ENCODE data around the gene SLC25A20.
A peak's percentile ranks its signal among the peaks of the same experiment; 100 is the strongest.

SLC25A20 gene

DNA sequence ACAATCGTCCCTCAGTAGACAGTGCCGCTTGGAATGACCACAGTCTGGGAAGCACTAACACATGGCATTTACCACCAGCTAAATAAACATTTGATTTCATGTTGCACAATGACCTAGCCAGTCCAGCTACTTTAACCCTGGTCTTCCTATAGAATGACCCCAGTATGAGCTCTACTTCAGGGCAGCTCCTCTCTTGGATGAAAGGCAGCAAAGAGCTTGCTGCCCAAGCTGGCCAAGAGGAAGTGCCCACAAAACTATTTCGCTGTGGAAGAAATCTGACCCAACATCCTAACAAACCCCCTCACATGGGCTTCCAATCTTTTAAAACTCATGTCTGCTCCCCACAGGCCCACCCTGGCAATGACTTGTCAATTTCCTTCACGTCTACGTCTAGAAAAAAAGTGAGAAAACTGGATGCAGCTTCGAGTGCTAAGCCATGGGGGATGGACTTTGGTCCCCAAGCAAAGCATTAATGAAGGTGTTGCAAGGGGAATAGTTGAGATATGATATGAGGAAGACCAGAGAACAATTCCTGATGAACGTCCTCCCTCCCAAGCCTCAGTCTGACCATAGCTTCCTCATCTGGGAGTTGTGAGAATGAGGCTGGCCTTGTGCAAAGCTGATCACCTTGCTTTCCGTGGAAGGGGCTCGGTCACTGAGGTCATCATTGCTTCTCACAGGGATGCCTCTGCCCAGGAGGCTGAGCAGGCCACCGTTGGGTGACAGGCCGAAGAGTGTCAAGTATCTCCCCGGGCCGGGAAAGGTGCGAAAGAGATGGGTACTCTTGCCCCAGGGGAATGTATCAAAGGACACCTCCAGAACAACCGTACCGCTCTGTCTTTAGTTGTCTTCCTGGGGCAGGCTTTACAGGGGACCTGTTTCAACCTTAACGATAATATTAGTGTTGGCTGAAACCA lies 964 bp downstream of the SLC25A20 start:
- no peak for DNase-seq (ENCODE audit: low spot score)

DNA sequence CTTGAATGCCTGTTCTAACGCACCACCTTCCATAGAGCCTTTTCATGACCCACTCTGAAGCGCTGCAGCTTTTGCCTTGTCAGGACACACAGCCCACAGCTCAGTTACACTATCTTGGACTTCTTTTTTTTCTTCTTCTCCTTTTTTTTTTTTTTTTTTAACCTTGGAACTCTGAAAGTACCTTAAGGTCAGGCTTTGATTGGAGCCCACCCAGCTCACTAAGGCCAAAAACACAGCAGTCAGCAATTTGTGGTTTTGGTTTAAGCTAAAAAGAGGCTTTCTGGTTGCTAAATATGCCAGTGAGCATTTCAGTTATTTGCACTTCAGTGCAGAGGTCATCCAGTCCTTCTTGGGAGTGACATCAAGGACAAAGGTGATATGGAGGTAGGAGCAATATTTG lies 1.7 kb downstream of the SLC25A20 start:
- no peak for DNase-seq (ENCODE audit: low spot score)

DNA sequence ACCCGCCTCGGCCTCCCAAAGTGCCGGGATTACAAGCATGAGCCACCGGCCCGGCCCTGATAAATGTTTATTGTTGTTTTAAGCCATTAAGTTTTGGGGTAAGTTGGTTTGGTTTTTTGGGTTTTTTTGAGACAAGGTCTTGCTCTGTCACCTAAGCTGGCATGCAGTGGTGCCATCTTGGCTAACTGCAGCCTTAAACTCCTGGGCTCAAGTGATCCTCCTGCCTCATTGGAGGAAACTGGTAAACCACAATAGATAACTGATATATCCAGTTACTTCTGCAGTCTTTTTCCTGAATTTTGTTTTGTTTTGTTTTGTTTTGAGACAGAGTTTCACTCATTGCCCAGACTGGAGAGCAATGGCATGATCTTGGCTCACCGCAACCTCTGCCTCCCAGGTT lies 4.2 kb downstream of the SLC25A20 start:
- DNase-seq (ENCODE audit: low spot score): no peak

DNA sequence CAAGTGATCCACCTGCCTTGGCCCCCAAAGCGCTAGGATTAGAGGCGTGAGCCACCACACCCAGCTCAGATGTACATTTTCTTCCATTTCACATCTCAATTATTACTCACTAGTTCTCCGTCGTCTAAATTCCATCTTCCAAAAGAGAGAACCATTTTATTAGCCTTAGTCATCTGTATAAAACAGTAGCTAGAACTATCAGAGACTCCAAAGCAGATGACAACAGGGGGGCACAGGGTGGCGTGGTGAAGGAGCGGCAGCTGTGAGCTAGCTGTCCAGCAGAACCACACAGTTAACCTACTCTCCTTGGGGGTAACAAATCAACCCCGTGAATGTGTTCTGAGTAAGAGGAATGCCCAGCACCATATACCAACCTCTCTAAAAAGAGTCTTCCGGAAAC lies 7.1 kb downstream of the SLC25A20 start:
- no peak for DNase-seq (ENCODE audit: low spot score)

DNA sequence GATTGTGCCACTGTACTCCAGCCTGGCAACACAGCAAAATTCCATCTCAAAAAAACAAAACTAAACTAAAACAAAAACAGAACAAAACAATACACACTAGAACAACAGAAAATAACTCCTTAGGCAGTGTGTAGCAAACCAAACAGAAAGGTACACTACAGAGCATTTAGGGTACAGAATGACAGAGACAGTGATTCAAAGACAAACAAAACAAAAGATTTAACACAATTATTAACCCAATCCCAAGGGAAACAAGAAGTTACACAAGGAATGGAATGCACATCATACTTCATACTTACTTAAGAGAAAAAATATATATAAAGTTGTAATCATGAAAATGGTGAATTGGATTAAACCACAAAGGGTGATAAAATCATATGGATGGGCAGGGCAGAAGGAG lies 12.9 kb downstream of the SLC25A20 start:
- DNase-seq (ENCODE audit: low spot score): no peak

DNA sequence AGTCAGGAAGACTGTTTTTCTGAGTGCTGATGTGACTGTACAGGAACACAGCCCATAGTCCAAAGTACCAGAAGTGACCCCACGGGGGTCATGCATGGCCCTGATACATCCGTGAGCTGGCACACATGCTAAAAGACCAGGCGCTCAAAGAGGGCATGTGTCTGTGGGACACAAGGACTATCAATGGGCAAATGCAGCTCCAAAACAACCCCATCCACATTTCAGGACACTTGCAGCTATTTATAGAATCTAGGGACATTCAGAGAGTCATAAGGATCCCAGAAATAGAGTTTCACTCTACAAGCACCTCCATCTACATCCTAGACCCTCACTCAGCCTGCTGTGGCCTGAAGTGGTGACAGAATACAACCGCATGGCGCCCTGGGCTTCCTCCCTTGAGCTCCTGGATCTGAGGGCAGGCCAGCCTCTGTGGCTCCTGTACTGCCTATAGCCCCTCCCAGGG lies 17.0 kb downstream of the SLC25A20 start:
- DNase-seq (ENCODE audit: low spot score): no peak

DNA sequence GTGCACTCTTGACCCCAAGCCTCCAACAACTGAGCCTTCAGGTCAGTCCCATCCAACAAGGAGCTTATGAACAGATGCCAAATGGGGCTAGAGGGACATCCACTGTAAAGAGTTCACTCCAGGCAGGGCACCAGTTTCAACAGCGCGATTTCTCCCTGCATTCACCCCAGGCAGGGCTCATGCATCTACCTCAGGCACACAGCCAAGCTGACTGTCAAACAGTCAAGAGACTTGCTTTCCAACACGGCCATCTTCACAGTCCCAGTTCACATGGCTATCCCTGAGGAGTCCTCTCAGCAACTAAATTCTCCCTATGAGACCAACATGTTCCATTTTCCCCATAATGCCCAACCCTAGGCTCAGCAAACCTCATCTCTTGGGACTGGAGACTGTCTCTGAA lies 17.7 kb downstream of the SLC25A20 start:
- no peak for DNase-seq (ENCODE audit: low spot score)

DNA sequence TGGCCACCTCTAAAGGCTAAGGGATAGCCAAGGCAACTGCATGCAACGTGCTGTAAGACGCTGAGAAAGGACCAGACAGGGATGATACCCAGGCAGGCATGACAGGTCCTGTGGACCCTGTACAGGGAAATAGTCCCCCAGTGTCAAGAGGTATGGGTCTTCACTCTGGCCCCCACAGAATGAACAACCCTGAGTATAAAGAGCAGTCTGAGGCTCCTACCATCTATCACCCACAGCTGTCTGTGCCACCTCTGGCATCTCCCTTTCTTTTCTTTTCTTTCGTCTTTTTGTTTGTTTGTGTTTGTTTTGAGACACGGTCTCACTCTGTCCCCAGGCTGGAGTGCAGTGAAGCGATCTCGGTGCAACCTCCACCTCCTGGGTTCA lies 18.7 kb downstream of the SLC25A20 start:
- no peak for DNase-seq (ENCODE audit: low spot score)

DNA sequence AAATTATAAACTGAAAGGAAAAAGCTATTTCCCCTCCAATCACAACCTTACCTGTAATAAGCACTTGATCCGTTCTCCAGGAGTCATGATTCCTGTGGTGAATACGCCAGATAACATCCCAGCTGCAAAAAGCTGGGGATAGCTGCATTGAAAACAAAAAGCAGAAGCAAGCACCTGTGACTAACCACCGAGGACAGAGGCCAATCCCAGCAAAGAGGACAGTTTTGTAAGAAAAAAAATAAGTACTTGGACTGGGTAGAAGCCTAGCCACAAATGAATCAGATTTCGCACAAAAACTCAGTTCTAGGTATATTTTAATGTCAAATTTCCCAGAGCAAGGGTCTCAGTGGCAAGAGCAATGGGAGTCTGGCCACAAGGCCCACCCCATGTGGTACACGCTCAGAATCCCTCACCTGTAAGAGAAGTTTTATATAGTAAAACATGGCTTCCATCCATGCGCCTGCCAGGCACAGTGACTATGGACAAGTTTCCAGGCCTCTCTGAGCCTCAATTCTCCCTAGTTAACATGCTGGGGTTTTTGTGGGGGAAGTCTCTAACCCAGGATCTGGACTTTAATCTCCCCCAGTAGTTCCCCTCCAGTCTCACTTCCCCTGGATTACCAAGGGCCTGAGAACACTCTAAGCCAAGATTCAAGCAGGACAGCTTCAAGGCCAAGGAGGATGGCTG lies 19.2 kb downstream of the SLC25A20 start:
- no peak for DNase-seq (ENCODE audit: low spot score)

DNA sequence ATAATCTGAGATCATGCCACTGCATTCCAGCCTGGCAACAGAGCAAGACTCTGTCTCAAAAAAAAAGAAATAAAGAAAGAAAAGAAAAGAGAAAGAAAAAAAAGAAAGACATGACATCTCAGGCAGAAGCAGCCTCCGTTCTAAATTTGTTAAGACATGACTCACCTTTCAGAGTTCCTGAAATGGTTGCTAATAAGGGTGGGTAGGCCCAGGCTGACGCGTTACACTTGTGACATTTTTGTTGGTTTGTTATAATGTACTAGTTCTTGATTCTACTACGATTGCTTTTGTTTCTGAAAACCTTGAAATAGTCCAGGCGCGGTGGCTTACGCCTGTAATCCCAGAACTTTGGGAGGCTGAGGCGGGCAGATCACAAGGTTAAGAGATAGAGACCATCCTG lies 21.0 kb downstream of the SLC25A20 start:
- no peak for DNase-seq (ENCODE audit: low spot score)

DNA sequence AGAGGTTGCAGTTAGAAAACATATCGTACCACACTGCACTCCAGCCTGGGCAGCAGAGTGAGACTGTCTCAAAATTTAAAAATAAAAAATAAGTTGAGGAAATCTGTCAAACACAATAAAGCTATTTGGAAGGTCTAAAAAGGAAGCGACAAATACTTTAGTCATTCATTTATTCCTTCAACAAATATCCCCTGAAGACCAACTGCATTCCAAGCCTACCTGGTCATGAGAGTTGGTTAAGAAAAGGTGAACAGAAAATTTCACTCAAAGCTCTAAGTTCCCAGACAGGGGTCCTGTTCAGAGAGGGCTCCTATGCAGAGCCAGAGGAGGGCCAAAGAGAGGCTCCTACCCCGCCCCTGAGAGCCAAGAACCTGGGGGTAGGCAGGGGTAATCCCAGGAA lies 35.6 kb downstream of the SLC25A20 start:
- DNase-seq (ENCODE audit: low spot score): no peak

DNA sequence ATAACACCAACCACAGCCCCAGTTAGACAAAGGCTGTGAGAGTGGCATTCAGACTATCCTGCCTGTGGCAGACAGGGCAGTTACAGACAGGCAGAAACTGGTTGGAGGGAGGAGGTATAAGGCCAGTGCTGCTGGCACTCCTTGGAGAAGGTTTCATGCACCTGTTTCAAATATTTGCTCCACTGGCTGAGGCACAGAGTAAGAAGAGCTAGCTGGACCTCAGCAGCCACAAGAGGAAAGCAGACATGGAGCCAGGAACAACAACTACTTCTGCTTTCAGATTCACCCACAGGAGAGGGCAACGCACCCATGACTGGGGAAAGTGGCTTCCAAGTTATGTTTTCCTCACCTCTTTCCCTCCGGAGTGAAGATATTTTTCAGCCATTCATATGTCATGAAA lies 39.5 kb downstream of the SLC25A20 start:
- no peak for DNase-seq (ENCODE audit: low spot score)

DNA sequence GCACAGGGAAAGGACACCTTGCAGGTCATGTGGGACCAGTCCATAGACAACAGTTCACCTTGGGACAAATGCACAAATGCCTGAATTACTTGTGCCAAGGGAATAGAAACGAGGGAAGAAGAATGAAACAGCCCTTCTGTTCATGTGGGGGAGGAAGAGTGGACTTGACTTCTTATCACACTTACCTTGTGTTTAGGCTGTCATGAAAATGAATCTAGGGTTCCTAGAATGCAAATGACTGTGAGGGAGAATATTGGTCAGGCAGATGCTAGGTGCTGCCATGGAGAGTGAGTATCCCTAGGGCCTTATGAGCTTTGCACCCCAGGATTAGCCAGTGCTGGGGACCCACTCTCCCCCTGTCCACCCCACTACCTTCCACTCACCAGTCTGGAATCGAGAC lies 40.0 kb downstream of the SLC25A20 start:
- no peak for DNase-seq (ENCODE audit: low spot score)

DNA sequence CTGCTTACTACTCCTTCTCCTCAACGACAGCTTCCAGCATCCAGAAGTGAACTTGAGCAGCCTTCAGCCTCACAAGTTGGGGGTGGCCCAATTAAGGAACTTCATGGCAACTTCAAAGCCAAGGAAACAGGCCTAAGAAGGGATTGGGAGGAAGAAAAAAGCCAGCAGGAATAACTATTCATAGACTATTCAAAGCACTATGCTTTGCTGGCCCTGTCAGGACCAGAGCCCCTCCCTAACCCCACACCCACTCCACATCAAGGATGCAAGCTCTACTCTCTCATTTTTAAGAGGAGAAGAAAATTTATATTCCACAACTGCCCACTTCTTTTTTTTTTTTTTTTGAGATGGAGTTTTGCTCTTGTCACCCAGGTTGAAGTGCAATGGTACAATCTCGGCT lies 41.0 kb downstream of the SLC25A20 start:
- DNase-seq (ENCODE audit: low spot score): no peak

DNA sequence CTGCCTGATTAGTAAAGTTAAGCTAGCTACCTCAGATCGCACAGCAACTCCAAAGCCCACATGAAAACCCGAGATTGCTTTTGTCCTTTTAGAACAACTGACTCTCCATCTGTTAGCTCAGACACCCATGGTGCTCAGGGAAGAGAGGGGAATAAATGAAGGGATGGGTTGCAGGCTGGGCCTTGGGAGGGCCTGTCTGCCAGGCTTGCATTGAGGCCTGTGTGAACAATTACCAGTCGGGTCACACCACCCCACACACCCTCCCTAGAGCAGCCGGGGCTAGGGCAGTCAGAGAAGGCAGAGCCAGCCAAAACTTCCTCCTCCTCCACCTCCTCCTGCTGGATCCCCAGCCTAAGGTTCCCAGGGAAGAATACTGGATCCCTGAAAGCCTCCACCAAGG lies 42.2 kb downstream of the SLC25A20 start:
- no peak for DNase-seq (ENCODE audit: low spot score)

DNA sequence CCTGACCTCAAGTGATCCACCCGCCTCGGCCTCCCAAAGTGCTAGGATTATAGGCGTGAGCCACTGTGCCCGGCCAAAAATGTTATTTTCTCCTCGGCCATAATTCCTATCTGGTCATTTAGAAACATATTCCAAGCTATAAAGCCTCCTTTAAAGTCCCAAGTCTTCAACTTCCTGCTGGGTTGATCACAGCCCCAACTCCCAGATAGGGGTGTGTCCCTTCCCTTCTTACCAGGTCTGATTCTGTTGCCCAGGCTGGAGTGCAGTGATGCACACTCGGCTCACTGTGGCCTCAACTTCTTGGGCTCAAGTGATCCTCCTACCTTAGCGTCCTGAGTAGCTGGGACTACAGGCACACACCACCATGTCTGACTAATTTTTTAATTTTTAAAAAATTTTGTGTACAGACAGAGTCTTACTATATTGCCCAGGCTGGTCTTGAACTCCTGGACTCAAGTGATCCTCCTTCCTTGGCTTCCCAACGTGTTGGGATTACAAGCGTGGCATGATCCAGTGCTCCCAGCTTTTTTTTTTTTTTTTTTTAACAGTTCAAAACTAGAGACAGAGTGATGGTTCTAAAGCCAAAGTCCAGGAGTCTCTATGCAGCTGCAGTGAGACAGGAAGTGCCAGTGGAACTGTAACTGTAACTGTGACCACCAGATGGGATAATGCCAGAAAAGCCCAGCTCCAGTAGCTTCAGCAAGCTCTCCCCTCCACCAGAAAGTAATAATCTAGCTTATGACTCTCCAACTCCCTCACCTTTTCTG lies 42.8 kb downstream of the SLC25A20 start:
- no peak for DNase-seq (ENCODE audit: low spot score)

DNA sequence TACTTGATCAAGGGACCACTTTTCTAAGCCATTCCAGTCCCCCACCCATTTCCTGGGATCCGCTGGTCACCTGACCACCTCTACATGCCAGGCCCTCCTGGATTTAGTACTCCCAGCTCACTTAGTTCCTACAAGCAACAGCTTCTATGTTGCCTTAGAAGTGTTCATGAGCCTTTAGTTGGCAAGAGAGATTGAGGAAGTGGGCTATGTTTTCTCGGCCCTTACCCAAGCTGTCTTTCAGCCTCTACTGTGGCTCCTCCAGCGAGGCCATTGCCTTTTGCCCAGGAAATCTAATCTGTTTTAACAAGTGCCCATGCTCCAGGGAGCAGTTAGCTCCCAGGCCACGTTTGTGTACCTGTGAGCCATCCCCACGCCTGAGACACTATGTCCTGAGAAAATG lies 46.5 kb downstream of the SLC25A20 start:
- DNase-seq (ENCODE audit: low spot score): no peak

DNA sequence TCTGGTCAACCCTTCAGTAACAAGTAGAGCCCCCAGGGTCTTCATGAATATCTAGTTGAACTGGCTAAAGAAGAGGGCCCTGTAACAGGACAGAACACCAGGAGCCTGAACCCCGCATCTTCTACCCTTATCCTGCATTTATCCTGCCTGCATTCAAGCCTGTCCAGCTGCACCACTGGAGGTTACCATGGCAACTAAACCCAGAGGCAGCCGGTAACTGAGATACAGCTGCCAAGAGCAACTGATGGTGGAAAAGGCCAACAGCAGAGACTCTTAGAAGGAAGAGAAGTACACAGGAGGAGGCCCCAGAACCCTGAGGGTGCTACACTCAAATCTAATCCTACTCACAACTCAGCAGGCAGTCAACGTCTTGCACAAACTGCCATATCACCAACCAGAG lies 47.3 kb downstream of the SLC25A20 start:
- no peak for DNase-seq (ENCODE audit: low spot score)

DNA sequence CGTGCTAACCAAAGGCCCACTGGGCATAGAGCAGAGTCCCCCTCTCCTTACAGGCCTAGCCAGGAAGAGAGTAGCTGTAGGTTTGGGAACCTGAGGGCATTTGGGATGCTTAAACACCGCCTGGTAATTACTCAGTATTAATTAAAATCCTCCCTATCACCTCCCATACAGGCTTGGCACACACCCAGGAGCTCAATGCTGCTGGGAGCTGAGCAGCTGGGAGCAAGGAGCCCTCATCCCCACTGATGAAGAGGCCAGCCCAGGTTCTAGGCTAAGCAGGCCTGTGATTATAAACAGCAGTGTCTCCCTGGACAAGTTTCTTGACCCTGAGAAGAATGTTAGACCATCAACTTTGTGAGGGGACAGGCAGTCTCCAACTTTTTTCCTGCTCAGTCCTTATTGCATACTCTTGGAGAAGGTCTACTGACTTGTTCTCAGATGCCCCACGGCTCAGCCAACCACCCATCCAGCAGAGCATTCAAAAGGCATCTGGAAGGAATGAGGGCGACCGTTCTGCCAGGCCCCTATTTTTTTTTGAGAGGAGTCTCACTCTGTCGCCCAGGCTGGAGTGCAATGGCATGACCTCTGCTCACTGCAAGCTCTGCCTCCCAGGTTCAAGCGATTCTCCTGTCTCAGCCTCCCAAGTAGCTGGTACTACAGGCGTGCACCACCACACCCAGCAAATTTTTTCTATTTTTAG lies 49.7 kb downstream of the SLC25A20 start:
- DNase-seq (ENCODE audit: low spot score): no peak

DNA sequence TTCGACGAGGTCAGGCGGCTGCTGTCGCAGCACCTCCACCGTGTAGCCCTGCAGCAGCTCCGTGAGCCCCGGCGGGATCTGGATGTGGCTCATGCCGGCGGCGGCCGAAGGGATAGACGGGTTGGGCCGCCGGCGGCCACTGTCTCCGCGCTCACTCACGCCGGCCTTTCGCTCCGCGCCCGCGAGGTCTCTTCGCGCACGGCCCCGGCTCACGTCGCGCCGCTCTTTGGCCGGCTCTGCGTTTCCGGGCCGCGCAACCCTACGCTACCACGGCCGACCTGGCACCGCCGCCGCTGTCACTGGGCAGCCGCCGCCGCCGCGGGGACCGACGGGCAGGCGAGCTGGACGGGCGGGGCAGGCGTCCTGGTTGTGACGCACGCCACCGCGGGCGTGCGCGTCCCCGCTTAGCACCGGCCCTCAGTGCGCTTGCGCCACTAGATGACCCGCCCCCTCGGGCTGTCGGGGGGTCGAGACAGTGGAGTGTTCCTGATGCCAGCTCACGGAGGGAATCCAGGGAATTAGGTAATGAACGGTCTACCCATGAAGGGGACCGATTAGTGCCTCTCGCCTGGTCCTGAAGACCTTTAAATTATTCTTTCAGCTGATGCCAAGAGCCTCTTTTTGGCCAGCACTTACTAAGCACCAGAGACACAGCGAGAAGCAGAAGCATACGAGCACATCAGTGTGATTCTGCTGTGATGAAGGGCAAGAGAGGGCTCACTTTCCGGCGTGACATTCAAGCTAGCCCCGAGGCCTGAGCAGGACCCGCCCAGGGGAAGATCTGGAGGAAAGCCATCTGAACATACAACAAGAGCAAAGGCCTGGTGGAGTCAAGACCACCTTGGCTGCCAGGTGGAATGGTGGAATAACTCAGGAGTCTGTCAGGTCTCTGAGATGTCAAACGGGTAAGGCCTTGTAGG lies 50.9 kb downstream of the SLC25A20 start, which contains the start of gene PRKAR2A:
TSS of gene PRKAR2A (minus strand) at position 371 of the 920 bp plus-strand sequence. CDS start at position 93, 278 bp downstream.
- DNase-seq (ENCODE audit: low spot score): peak; percentile 90

DNA sequence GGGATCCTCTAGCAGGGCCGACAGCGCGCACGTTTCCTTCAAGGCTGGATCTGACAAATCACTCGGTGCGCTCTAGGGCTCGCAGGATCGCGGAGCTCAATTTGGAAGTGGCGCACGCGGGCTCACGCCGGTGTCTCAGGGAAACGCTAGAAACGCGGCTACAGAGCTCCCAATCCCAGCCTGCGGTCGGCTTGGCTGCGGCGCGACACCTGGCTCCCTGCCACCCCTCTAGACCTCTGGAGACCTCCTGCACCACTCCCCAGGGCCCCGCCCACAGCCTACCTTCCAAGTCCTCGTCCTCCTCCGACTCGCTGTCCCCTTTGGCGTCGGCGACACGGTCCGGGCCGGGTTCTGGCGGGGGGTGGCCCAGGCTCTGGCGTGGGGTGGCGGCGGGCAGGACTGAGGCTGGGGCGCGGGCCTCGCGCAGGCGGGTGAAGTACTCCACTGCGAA lies 51.6 kb downstream of the SLC25A20 start:
- DNase-seq (ENCODE audit: low spot score): peak; percentile 81
